K562 (cell line): ENCODE results near the gene ASCL2. TPM values are rescaled to one million over a fixed set of nuclear protein-coding genes. Genes with fewer than 3 reads are reported as not detected.

Source experiments
- ATAC-seq: fragments of 200-7000 bp; cut with Tn5 transposase; 3 replicates; pipeline ENCODE4 v1.9.1; 2020; ENCODE audit warnings: moderate library complexity
- BruUV-seq: library from RNA; stranded (reverse); fragments of 400-500 nt; replicated peaks from 2 replicates; lab custom pipeline; 2021; lab: Mats Ljungman, UMichigan
- CTCF ChIA-PET: fragments of 300-600 bp; formaldehyde crosslinking; extraction: SDS; loops from one replicate; lab custom pipeline; 2021; ENCODE audit warnings: low intra/inter-chr PET ratio; lab: Yijun Ruan, JAX
- POLR2A ChIA-PET: fragments of 300-600, 350-650 bp; sonication (Branson Sonifier 250); formaldehyde crosslinking; extraction: SDS; loops from one replicate; lab custom pipeline; 2021; ENCODE audit warnings: antibody characterized with exemption, inconsistent platforms; lab: Yijun Ruan, JAX
- DNase-seq, 4 experiments: peaks; one replicate each; pipeline versions ENCODE4 v3.0.0 to v3.0.0-alpha.2; 2011 to 2018; ENCODE audit warnings: low spot score in 3 of 4, mixed read lengths in 3 of 4; ENCODE audit errors: extremely low read depth in 1 of 4
- FAIRE-seq: peaks from 2 replicates; lab custom pipeline; 2011; peaks lifted over from hg19 to GRCh38; lab: Jason Lieb, UNC
- H2AFZ ChIP-seq: 2 replicates; pipeline ENCODE4 v1.6.0; 2011; ENCODE audit warnings: low read depth, low read length, control low read depth, inconsistent platforms
- H3K27ac ChIP-seq: fragments of 200-600 bp; 3 replicates; pipeline ENCODE4 v1.8.0; 2011; ENCODE audit warnings: low read depth, mild to moderate bottlenecking, control low read depth, inconsistent platforms, low read length, moderate library complexity, mixed read lengths; ENCODE audit errors: extremely low read depth
- H3K27me3 ChIP-seq, 2 experiments: fragments of 300-600 bp in 1 of 2; 2 replicates in 1 of 2; 3 replicates in 1 of 2; pipeline versions ENCODE4 v1.6.0 to v1.8.0; 2011; ENCODE audit warnings: inconsistent platforms in 2 of 2, low read length in 2 of 2, mild to moderate bottlenecking in 1 of 2, mixed read lengths in 1 of 2, moderate library complexity in 1 of 2; ENCODE audit not compliant: control insufficient read depth in 2 of 2, insufficient read depth in 2 of 2
- H3K36me3 ChIP-seq: fragments of 300-600 bp; 3 replicates; pipeline ENCODE4 v1.8.0; 2011; ENCODE audit warnings: mild to moderate bottlenecking, low read length, inconsistent platforms; ENCODE audit not compliant: control insufficient read depth, insufficient read depth
- H3K4me1 ChIP-seq, 2 experiments: fragments of 200-600 bp in 1 of 2; replicated peaks in 1 of 2; 2 replicates in 1 of 2; 3 replicates in 1 of 2; pipeline versions ENCODE4 v1.5.1 to v1.8.0; 2011; ENCODE audit warnings: inconsistent platforms in 2 of 2, low read length in 2 of 2, mild to moderate bottlenecking in 1 of 2, mixed read lengths in 1 of 2, moderate library complexity in 1 of 2; ENCODE audit not compliant: control insufficient read depth in 2 of 2, insufficient read depth in 2 of 2
- H3K4me2 ChIP-seq: 2 replicates; pipeline ENCODE4 v1.6.1; 2011; ENCODE audit warnings: low read length, control low read depth, inconsistent platforms, mixed read lengths; ENCODE audit not compliant: insufficient read depth
- H3K4me3 ChIP-seq: fragments of 200-600 bp; sonication (generic), shearing (Covaris generic); 2 replicates; pipeline ENCODE4 v1.5.1; 2016; ENCODE audit warnings: control low read depth, inconsistent platforms
- H3K79me2 ChIP-seq: fragments of 200-600 bp; 3 replicates; pipeline ENCODE4 v1.8.0; 2011; ENCODE audit warnings: low read length, inconsistent platforms; ENCODE audit not compliant: control insufficient read depth, insufficient read depth
- H3K9ac ChIP-seq, 2 experiments: 2 replicates each; pipeline versions ENCODE4 v1.6.0 to v1.6.1; 2011; ENCODE audit warnings: low read depth in 2 of 2, low read length in 2 of 2, control low read depth in 1 of 2, inconsistent platforms in 1 of 2, mild to moderate bottlenecking in 1 of 2, mixed read lengths in 1 of 2; ENCODE audit not compliant: insufficient read depth in 1 of 2
- H3K9me1 ChIP-seq: one replicate; pipeline ENCODE4 v1.6.0; 2011; ENCODE audit warnings: inconsistent platforms, mild to moderate bottlenecking, low read length, moderate library complexity; ENCODE audit not compliant: control insufficient read depth, insufficient read depth
- H3K9me3 ChIP-seq: replicated peaks from 2 replicates; pipeline ENCODE4 v1.5.1; 2011; ENCODE audit warnings: low read depth, low read length, inconsistent platforms; ENCODE audit not compliant: control insufficient read depth, insufficient read depth
- H4K20me1 ChIP-seq: replicated peaks from 2 replicates; pipeline ENCODE4 v1.6.1; 2011; ENCODE audit warnings: low read length, inconsistent platforms, mixed read lengths; ENCODE audit not compliant: control insufficient read depth, insufficient read depth
- CAMTA2 ChIP-seq: fragments of 250-450 bp; sonication (Bioruptor Pico); conservative IDR thresholded peaks from 2 replicates; pipeline ENCODE4 v1.5.1; 2022
- HEY1 ChIP-seq: fragments of 250-450 bp; sonication (Bioruptor Pico); IDR thresholded peaks from 2 replicates; pipeline ENCODE4 v1.5.0; 2020; ENCODE audit warnings: mild to moderate bottlenecking, moderate library complexity, borderline replicate concordance
- KAT7 ChIP-seq: sonication (generic); formaldehyde crosslinking; IDR thresholded peaks from 2 replicates; pipeline ENCODE4 v1.8.0; 2022; ENCODE audit warnings: missing genetic modification reagents, mild to moderate bottlenecking, borderline replicate concordance
- LEF1 ChIP-seq: fragments of 450-650 bp; IDR thresholded peaks from 2 replicates; pipeline ENCODE4 v1.6.1; 2016; ENCODE audit warnings: mild to moderate bottlenecking
- MAFK ChIP-seq: IDR thresholded peaks from 2 replicates; pipeline ENCODE4 v1.6.1; 2011; ENCODE audit warnings: low read length, improper control_type of control experiment
- MED1 ChIP-seq: sonication (generic); formaldehyde crosslinking; IDR thresholded peaks from 2 replicates; pipeline ENCODE4 v1.8.1; 2023; ENCODE audit warnings: missing genetic modification reagents, borderline replicate concordance
- NCOA6 ChIP-seq: fragments of 450-650 bp; IDR thresholded peaks from 2 replicates; pipeline ENCODE4 v1.6.1; 2017; ENCODE audit warnings: mild to moderate bottlenecking
- NELFE ChIP-seq: IDR thresholded peaks from 2 replicates; pipeline ENCODE4 v1.6.1; 2011; ENCODE audit warnings: mild to moderate bottlenecking; ENCODE audit not compliant: insufficient read depth, insufficient read length
- NFYB ChIP-seq: IDR thresholded peaks from 2 replicates; pipeline ENCODE4 v1.6.1; 2011; ENCODE audit warnings: mild to moderate bottlenecking, moderate library complexity; ENCODE audit not compliant: insufficient read length; ENCODE audit errors: extremely low read depth
- STAG1 ChIP-seq: sonication (generic); formaldehyde crosslinking; IDR thresholded peaks from 2 replicates; pipeline ENCODE4 v1.5.0; 2020; ENCODE audit warnings: missing genetic modification reagents, borderline replicate concordance
- TOE1 ChIP-seq, 2 experiments: fragments of 450-650 bp in 1 of 2; sonication (generic) in 1 of 2; formaldehyde crosslinking in 1 of 2; IDR thresholded peaks; 2 replicates each; pipeline versions ENCODE4 v1.7.1 to v1.8.0; 2016 to 2022; ENCODE audit warnings: borderline replicate concordance in 2 of 2, mild to moderate bottlenecking in 2 of 2, antibody characterized with exemption in 1 of 2, inconsistent platforms in 1 of 2, low read depth in 1 of 2, missing genetic modification reagents in 1 of 2, moderate library complexity in 1 of 2
- ZNF124 ChIP-seq: sonication (generic); formaldehyde crosslinking; IDR thresholded peaks from 2 replicates; pipeline ENCODE4 v1.8.1; 2022; ENCODE audit warnings: missing genetic modification reagents
- ZNF143 ChIP-seq: sonication (generic); formaldehyde crosslinking; IDR thresholded peaks from 2 replicates; pipeline ENCODE4 v1.9.0; 2022; ENCODE audit warnings: mild to moderate bottlenecking, missing genetic modification reagents
- ZNF282 ChIP-seq: sonication (generic); formaldehyde crosslinking; IDR thresholded peaks from 2 replicates; pipeline ENCODE4 v1.8.1; 2023; ENCODE audit warnings: missing genetic modification reagents
- ZNF584 ChIP-seq: fragments of 200-800 bp; sonication (Bioruptor generic); IDR thresholded peaks from 2 replicates; pipeline ENCODE4 v1.6.1; 2016; ENCODE audit warnings: low read depth, mild to moderate bottlenecking, missing genetic modification characterization, missing compliant biosample characterization
- WGBS: fragments of 100-300 bp; shearing (Covaris generic); methylation state at CpG from one replicate; pipeline ENCODE4 v1.1.6; 2016; ENCODE audit warnings: low coverage, mixed read lengths; ENCODE audit not compliant: insufficient coverage; ENCODE audit errors: missing lambda C conversion rate; 5-methylcytosine and 5-hydroxymethylcytosine counted together
- in situ Hi-C: fragments of 300-500 bp; cut with MboI; formaldehyde crosslinking; loops from 4 replicates; pipeline ENCODE4 v1.15.0; 2018; ENCODE audit warnings: inconsistent platforms, mixed read lengths
- intact Hi-C: fragments of 100-400 bp; cut with micrococcal nuclease; formaldehyde crosslinking; loops from 2 replicates; pipeline ENCODE4 v1.14.2; 2022
- polyA plus RNA-seq, 8 experiments: library from polyadenylated mRNA; depleted of rRNA in 4 of 8; stranded (reverse) in 5 of 8; unstranded in 3 of 8; fragments of >200 nt; fragmentation: Nextera tagmentation in 2 of 8; fragmentation: Illumina TruSeq in 1 of 8; extraction: Ambion mirVana in 2 of 8; extraction: Trizol in 1 of 8; gene quantifications; 2 replicates each; pipeline versions ENCODE4 v1.2.1 to v1.2.3, GENCODE V29; 2011 to 2014; ENCODE audit warnings: inconsistent platforms in 1 of 8, missing spikeins in 1 of 8
- total RNA-seq, 7 experiments: library from RNA; depleted of rRNA in 6 of 7; stranded (reverse); fragments of >200 nt in 6 of 7; fragmentation: Illumina TruSeq in 2 of 7; extraction: Trizol in 2 of 7; gene quantifications; 2 replicates each; pipeline versions ENCODE4 v1.2.1 to v1.2.3, GENCODE V29; 2011 to 2021; ENCODE audit warnings: low replicate concordance in 1 of 7
- TF ChIP-seq, protein P1 (sequence below): fragments of 250-450 bp; sonication (Bioruptor Pico); IDR thresholded peaks from 2 replicates; pipeline ENCODE4 v1.4.0; 2020

ASCL2 gene
- total and polyA plus RNA-seq, 9 of the 15 experiments (the other 6 are each of a cell fraction or from before 2014, with no cell fraction given): 0.11 to 1.4 (median 0.36) TPM; not detected in 2

DNA sequence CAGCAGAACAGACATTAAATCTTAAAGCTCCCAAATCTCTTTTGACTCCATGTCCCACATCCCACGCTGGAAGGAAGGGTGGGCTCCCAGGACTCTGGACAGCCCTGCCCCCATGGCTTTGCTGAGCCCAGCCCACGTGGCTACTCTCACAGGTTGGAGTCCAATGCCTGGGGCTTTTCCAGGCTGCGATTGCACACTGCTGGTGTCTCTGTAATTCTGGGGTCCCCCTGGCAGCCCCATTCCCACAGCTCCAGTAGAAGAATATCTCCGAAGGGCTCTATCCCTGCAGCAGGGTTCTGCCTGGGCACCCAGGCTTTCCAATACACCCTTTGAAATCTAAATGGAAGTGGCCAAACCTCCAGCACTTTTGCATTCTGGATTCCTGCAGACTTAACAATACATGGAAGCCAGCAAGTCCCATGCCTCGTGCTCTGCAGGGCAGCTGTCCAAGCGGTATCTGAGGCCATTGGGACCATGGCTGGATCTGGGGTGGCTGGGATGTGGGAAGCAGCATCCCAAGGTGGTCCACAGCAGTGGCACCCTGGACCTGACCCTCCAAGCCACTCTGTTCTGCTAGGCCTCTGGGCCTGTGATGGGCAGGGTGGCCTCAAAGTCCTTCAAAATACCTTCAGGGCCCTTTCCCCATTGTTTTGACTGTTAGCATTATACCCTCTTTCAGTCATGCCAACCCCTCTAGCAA is 50.9 kb downstream of the ASCL2 start:
- H3K27ac ChIP-seq: no peak overlapping the region
- BruUV-seq: no TSS peak
- H3K27me3 ChIP-seq: peaks cover 8 to 44% of the 10 kb centered on the region in 2 experiments; a peak in 4 of 5 replicates
- FAIRE-seq (no peak), DNase-seq (no peak), ATAC-seq (no peak)
- TF ChIP-seq NELFE (no peak), HEY1 (no peak), MAFK (no peak), STAG1 (CRISPR knock-in tag) (no peak), MED1 (CRISPR knock-in tag) (no peak), TOE1 (IDR thresholded peaks at IDR 0.05; ENCODE audit: borderline replicate concordance) (no peak), TOE1 (CRISPR knock-in tag; IDR thresholded peaks at IDR 0.05; ENCODE audit: borderline replicate concordance, low read depth) (no peak), ZNF124 (CRISPR knock-in tag) (no peak), NCOA6 (no peak), ZNF584 (CRISPR knock-in tag) (no peak), LEF1 (no peak), ZNF282 (CRISPR knock-in tag) (no peak), KAT7 (no peak), CAMTA2 (no peak), NFYB (no peak), ZNF143 (CRISPR knock-in tag) (no peak)
- TF ChIP-seq, protein P1, sequence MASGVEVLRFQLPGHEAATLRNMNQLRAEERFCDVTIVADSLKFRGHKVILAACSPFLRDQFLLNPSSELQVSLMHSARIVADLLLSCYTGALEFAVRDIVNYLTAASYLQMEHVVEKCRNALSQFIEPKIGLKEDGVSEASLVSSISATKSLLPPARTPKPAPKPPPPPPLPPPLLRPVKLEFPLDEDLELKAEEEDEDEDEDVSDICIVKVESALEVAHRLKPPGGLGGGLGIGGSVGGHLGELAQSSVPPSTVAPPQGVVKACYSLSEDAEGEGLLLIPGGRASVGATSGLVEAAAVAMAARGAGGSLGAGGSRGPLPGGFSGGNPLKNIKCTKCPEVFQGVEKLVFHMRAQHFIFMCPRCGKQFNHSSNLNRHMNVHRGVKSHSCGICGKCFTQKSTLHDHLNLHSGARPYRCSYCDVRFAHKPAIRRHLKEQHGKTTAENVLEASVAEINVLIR (CRISPR knock-in tag): no peak
- H3K9me3 ChIP-seq: no peaks in the 10 kb centered on the region
- intact Hi-C loops: no loop called here
- H3K36me3 ChIP-seq: no peaks in the 10 kb centered on the region
- no peak overlapping the region for H3K4me2 ChIP-seq
- H2AFZ ChIP-seq: no peak overlapping the region
- in situ Hi-C loops: no loop called here
- no peak overlapping the region for H3K4me3 ChIP-seq
- H3K9me1 ChIP-seq: no peaks in the 10 kb centered on the region
- H3K9ac ChIP-seq: no peak overlapping the region
- ChIA-PET POLR2A (interaction anchor here (0.7 kb wide), 1 partner anchor 537 kb away, joined by 4 read pairs; no protein-coding TSS in a partner anchor), CTCF (no interaction called here)
- H4K20me1 ChIP-seq: peaks cover 6% of the 10 kb centered on the region; the same call in 1 of the 2 replicates
- WGBS: 0% methylated on average over 6 of the region's 6 CpGs
- H3K4me1 ChIP-seq: peaks cover 0 to 22% of the 10 kb centered on the region in 2 experiments; a peak in 2 of 5 replicates
- no peaks in the 10 kb centered on the region for H3K79me2 ChIP-seq
